ENCODE measurements around the gene PHACTR1. TPM values are rescaled to one million over a fixed set of nuclear protein-coding genes. Genes with fewer than 3 reads are reported as not detected.

PHACTR1 gene
- total RNA-seq, 1 experiment from 2014 or later = 2.6 TPM

GRCh38 chr6:12802440-12802839 lies 85.9 kb downstream of the PHACTR1 start:
- TF ChIP-seq, protein P1, sequence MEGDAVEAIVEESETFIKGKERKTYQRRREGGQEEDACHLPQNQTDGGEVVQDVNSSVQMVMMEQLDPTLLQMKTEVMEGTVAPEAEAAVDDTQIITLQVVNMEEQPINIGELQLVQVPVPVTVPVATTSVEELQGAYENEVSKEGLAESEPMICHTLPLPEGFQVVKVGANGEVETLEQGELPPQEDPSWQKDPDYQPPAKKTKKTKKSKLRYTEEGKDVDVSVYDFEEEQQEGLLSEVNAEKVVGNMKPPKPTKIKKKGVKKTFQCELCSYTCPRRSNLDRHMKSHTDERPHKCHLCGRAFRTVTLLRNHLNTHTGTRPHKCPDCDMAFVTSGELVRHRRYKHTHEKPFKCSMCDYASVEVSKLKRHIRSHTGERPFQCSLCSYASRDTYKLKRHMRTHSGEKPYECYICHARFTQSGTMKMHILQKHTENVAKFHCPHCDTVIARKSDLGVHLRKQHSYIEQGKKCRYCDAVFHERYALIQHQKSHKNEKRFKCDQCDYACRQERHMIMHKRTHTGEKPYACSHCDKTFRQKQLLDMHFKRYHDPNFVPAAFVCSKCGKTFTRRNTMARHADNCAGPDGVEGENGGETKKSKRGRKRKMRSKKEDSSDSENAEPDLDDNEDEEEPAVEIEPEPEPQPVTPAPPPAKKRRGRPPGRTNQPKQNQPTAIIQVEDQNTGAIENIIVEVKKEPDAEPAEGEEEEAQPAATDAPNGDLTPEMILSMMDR (conservative IDR thresholded peaks at IDR 0.05; ENCODE audit: low read depth, low read length) = no peak
- no peak for TF ChIP-seq EZH2 (IDR thresholded peaks at IDR 0.05; ENCODE audit: borderline replicate concordance, low read depth, low read length, poor library complexity, severe bottlenecking)
- peaks cover 44% of the 10 kb centered on the region for H3K27me3 ChIP-seq (replicated peaks; ENCODE audit: insufficient read depth, low read depth, low read length, poor library complexity)
- intact Hi-C loops (cut with micrococcal nuclease; ENCODE audit: unreplicated experiment) = no loop called here
- H3K27ac ChIP-seq (ENCODE audit: low read depth, low read length, poor library complexity, severe bottlenecking) = no peak overlapping the region
- ChIA-PET POLR2A (ENCODE audit: low non-redundant PET) (no interaction called here), CTCF (no interaction called here)
- H3K36me3 ChIP-seq (ENCODE audit: insufficient read depth, low read length, poor library complexity, severe bottlenecking) = no peaks in the 10 kb centered on the region
- no TSS peak for BruUV-seq (replicated peaks)
- H3K9me3 ChIP-seq (ENCODE audit: low read depth, low read length, poor library complexity, severe bottlenecking) = no peaks in the 10 kb centered on the region
- no peak overlapping the region for H3K4me3 ChIP-seq (ENCODE audit: low read depth, low read length, poor library complexity, severe bottlenecking)
- H3K4me1 ChIP-seq (ENCODE audit: insufficient read depth, low read length, poor library complexity, severe bottlenecking) = no peaks in the 10 kb centered on the region
- DNase-seq (ENCODE audit: low spot score) = no peak

DNA sequence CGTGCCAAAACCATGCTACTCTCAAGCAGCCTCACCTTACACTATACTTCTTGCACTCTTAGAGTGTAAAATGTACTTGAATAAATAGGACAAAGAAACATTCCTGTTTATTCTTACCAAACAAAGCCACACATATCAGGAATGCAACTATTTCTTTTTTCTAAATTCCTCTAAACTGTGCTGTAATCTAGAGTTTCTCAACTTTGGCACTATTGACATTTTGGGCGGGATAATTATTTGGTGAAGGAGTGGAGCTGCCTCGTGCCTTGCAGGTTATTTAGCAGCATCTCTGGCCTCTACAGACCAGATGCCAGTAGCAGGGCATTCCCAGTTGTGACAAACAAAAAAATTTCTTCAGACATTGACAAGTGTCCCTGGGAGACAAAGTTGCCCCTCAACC lies 86.9 kb downstream of the PHACTR1 start:
- Histone ChIP-seq H3K4me3 (ENCODE audit: low read depth, low read length, poor library complexity, severe bottlenecking) (no peak overlapping the region), H3K27ac (ENCODE audit: low read depth, low read length, poor library complexity, severe bottlenecking) (no peak overlapping the region), H3K4me1 (ENCODE audit: insufficient read depth, low read length, poor library complexity, severe bottlenecking) (no peaks in the 10 kb centered on the region), H3K27me3 (replicated peaks; ENCODE audit: insufficient read depth, low read depth, low read length, poor library complexity) (peaks cover 55% of the 10 kb centered on the region), H3K36me3 (ENCODE audit: insufficient read depth, low read length, poor library complexity, severe bottlenecking) (no peaks in the 10 kb centered on the region), H3K9me3 (ENCODE audit: low read depth, low read length, poor library complexity, severe bottlenecking) (no peaks in the 10 kb centered on the region)
- intact Hi-C loops (cut with micrococcal nuclease; ENCODE audit: unreplicated experiment) = no loop called here
- POLR2A ChIA-PET (ENCODE audit: low non-redundant PET) = no interaction called here
- CTCF ChIA-PET = no interaction called here
- no peak for DNase-seq (ENCODE audit: low spot score)
- no TSS peak for BruUV-seq (replicated peaks)
- TF ChIP-seq EZH2 (IDR thresholded peaks at IDR 0.05; ENCODE audit: borderline replicate concordance, low read depth, low read length, poor library complexity, severe bottlenecking) = no peak
- TF ChIP-seq, protein P1 (conservative IDR thresholded peaks at IDR 0.05; ENCODE audit: low read depth, low read length) = no peak

DNA sequence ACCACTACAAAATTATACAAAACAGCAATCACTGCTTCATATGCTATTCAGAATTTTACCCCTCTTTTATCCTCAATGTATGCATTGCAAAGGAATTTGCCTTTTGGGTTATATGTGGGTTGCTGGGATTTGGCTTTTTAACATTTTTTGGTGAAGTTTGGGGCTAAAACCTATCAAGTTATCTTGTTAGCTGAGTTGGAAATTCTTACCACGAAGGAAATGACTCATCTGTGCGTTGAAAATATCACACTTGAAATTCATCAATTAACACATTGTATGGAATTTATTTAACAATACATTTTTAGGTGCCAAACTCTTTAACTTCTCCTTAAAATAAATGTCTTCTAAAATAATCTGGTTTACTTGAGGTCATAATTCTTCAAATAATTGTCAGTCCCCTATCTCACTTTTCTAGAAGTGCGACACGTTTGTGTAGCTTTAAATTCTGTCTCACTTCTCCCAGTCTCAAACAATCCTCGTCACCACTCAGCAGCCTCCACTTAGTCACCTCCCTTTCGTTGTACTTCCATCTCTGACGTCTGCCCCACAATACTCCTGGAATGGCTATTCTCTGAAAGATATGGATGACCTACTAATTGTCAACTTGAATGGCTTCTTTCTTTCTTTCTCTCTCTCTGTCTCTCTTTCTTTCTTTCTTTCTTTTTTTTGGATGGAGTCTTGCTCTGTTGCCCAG lies 88.5 kb downstream of the PHACTR1 start:
- no peak overlapping the region for H3K4me3 ChIP-seq (ENCODE audit: low read depth, low read length, poor library complexity, severe bottlenecking)
- H3K9me3 ChIP-seq (ENCODE audit: low read depth, low read length, poor library complexity, severe bottlenecking) = no peaks in the 10 kb centered on the region
- TF ChIP-seq EZH2 (IDR thresholded peaks at IDR 0.05; ENCODE audit: borderline replicate concordance, low read depth, low read length, poor library complexity, severe bottlenecking) = no peak
- TF ChIP-seq, protein P1 (conservative IDR thresholded peaks at IDR 0.05; ENCODE audit: low read depth, low read length) = no peak
- BruUV-seq (replicated peaks) = no TSS peak
- DNase-seq (ENCODE audit: low spot score) = peak; percentile 48
- POLR2A ChIA-PET (ENCODE audit: low non-redundant PET) = no interaction called here
- CTCF ChIA-PET = no interaction called here
- H3K27me3 ChIP-seq (replicated peaks; ENCODE audit: insufficient read depth, low read depth, low read length, poor library complexity) = peaks cover 50% of the 10 kb centered on the region
- intact Hi-C loops (cut with micrococcal nuclease; ENCODE audit: unreplicated experiment) = no loop called here
- H3K4me1 ChIP-seq (ENCODE audit: insufficient read depth, low read length, poor library complexity, severe bottlenecking) = no peaks in the 10 kb centered on the region
- no peak overlapping the region for H3K27ac ChIP-seq (ENCODE audit: low read depth, low read length, poor library complexity, severe bottlenecking)
- H3K36me3 ChIP-seq (ENCODE audit: insufficient read depth, low read length, poor library complexity, severe bottlenecking) = no peaks in the 10 kb centered on the region
